Keratinocyte (primary cell): ENCODE data around the gene P2RX7.

Experiments used
- CTCF ChIP-seq, 3 experiments: IDR thresholded peaks in 1 of 3; conservative IDR thresholded peaks in 1 of 3; optimal IDR thresholded peaks in 1 of 3; 2 replicates in 2 of 3; 3 replicates in 1 of 3; pipeline versions ENCODE3 to v1.5.1; 2011; ENCODE audit warnings: low read length in 3 of 3, mild to moderate bottlenecking in 3 of 3, moderate library complexity in 2 of 3, control low read depth in 1 of 3, inconsistent platforms in 1 of 3; ENCODE audit not compliant: insufficient read depth in 2 of 3; ENCODE audit errors: extremely low read depth in 1 of 3
- EZH2 ChIP-seq: IDR thresholded peaks from one replicate; pipeline ENCODE4 v1.6.1; 2012; ENCODE audit warnings: inconsistent platforms, mild to moderate bottlenecking, low read length, moderate library complexity

- TF ChIP-seq CTCF (optimal IDR thresholded peaks at IDR 0.05 in 1 of 3, IDR thresholded peaks at IDR 0.05 in 1 of 3, conservative IDR thresholded peaks at IDR 0.05 in 1 of 3; ENCODE audit: extremely low read depth in 1 of 3, insufficient read depth in 2 of 3, low read length in 3 of 3) (no peak), EZH2 (no peak)
Measured at GRCh38 chr12:121226399-121226798, 93.7 kb downstream of the P2RX7 start.
